A673 (cell line): ENCODE measurements around the gene ASTL.

Experiments
- CTCF ChIP-seq: fragments of 300-800, 200-600 bp; sonication (generic); conservative IDR thresholded peaks from 2 replicates; pipeline ENCODE4 v1.5.1; 2017; ENCODE audit warnings: low read depth, mild to moderate bottlenecking, antibody characterized with exemption, low read length, moderate library complexity, mixed read lengths
- EZH2 ChIP-seq: fragments of 200-600 bp; sonication (generic); IDR thresholded peaks from 2 replicates; pipeline ENCODE4 v1.6.1; 2017; ENCODE audit warnings: borderline replicate concordance, low read depth, mild to moderate bottlenecking, mixed read lengths, antibody characterized with exemption, low read length; ENCODE audit not compliant: poor library complexity, severe bottlenecking

DNA sequence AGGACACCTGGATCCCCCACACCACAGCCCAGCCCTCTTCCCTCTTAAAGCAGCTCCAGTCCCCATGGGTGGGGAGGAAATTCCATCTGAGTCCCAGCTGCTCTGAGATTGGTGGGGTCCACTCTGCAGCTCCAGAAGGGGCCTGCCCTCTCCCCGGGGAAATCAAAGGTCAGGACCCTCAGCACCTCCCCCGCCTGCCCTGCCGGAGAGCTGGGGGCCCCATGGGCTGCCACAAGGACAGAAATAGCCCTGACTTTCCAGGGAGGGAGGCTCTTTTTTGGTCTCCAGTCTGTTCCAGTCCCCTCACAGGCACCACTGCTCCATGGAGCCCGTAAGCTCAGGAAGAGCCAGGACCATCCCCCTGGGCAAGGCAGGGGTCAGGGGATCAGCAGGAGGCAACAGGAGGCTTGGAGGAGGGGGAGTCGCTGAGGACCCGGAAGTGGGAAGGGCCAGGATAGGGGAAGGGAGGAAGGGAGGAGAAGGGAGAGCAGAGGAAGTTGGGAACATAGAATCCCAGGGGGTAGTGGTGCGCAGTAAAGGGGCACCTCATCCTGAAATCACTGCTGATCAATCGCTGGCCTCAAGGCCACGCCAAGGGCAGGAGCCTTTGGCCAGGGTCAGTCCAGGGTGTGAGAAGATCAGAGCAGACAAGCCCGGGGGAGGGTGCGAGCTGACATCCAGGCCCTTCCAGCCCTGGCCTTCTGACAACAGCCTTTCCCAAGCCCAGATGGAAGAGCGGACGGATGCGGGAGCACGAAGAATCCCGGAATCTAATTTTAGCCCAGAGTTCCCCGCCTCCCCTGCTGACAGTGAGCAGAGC lies 29.6 kb downstream of the ASTL start:
- TF ChIP-seq CTCF (no peak), EZH2 (no peak)
